Measurements from ENCODE around the gene CHGA. TPM values are rescaled to one million over a fixed set of nuclear protein-coding genes. Genes with fewer than 3 reads are reported as not detected.

CHGA gene
- total and polyA plus RNA-seq, 2 of the 13 experiments (the other 11 are each of a cell fraction or from before 2014, with no cell fraction given) = not detected

- TF ChIP-seq EP300 (IDR thresholded peaks at IDR 0.05; ENCODE audit: low read depth in 2 of 2, low read length in 2 of 2) = peak in 1 of 2 experiments; percentile 19; a peak in 1 of 4 replicates
- TF ChIP-seq EP300 (CRISPR knock-in tag; IDR thresholded peaks at IDR 0.05; ENCODE audit: borderline replicate concordance) = no peak
- no peak for TF ChIP-seq ZNF30 (CRISPR knock-in tag; IDR thresholded peaks at IDR 0.05)
- TF ChIP-seq HOXA3 (CRISPR knock-in tag; IDR thresholded peaks at IDR 0.05) = peak; percentile 69
- peak; percentile 52; the same call in 1 of the 2 replicates for TF ChIP-seq NR2F6 (IDR thresholded peaks at IDR 0.05)
- peak; percentile 78 for TF ChIP-seq NR2F6 (CRISPR knock-in tag; IDR thresholded peaks at IDR 0.05)
- peak; percentile 65; the same call in 1 of the 2 replicates for TF ChIP-seq HDAC1 (CRISPR knock-in tag; IDR thresholded peaks at IDR 0.05)
- TF ChIP-seq PHF8 (CRISPR knock-in tag; IDR thresholded peaks at IDR 0.05) = peak; percentile 28; the same call in 1 of the 2 replicates
- no peak for TF ChIP-seq ZNF562 (CRISPR knock-in tag; IDR thresholded peaks at IDR 0.05; ENCODE audit: borderline replicate concordance)
- TF ChIP-seq GPN1 (CRISPR knock-in tag; IDR thresholded peaks at IDR 0.05; ENCODE audit: borderline replicate concordance) = no peak
- no peak for TF ChIP-seq ZNF136 (CRISPR knock-in tag; IDR thresholded peaks at IDR 0.05; ENCODE audit: low read depth)
- TF ChIP-seq ZNF788 (CRISPR knock-in tag; IDR thresholded peaks at IDR 0.05; ENCODE audit: borderline replicate concordance) = no peak
- no peak for TF ChIP-seq ZNF496 (CRISPR knock-in tag; IDR thresholded peaks at IDR 0.05; ENCODE audit: insufficient replicate concordance)
- peak; percentile 71 for TF ChIP-seq TEAD3 (CRISPR knock-in tag; optimal IDR thresholded peaks at IDR 0.05; ENCODE audit: borderline replicate concordance)
- TF ChIP-seq ZNF234 (CRISPR knock-in tag; conservative IDR thresholded peaks at IDR 0.05) = no peak
- TF ChIP-seq ZBTB4 (CRISPR knock-in tag; IDR thresholded peaks at IDR 0.05; ENCODE audit: borderline replicate concordance) = 0 out of 2 replicates have a peak, but pooled peaks have one; percentile 32
- peak; percentile 39; the same call in 1 of the 2 replicates for TF ChIP-seq HIC2 (CRISPR knock-in tag; IDR thresholded peaks at IDR 0.05; ENCODE audit: low read depth)
- TF ChIP-seq MBD4 (IDR thresholded peaks at IDR 0.05; ENCODE audit: borderline replicate concordance, low read length) = no peak
- no peak for TF ChIP-seq CENPT (CRISPR knock-in tag; IDR thresholded peaks at IDR 0.05; ENCODE audit: low read depth)
- TF ChIP-seq GTF3A (CRISPR knock-in tag; conservative IDR thresholded peaks at IDR 0.05) = no peak
- TF ChIP-seq RARA (CRISPR knock-in tag; IDR thresholded peaks at IDR 0.05) = peak; percentile 92
- no peak for TF ChIP-seq ZNF703 (CRISPR knock-in tag; IDR thresholded peaks at IDR 0.05; ENCODE audit: borderline replicate concordance)
- TF ChIP-seq KLF9 (CRISPR knock-in tag; IDR thresholded peaks at IDR 0.05; ENCODE audit: low read depth) = no peak
- no peak for TF ChIP-seq CAMTA2 (CRISPR knock-in tag; IDR thresholded peaks at IDR 0.05; ENCODE audit: borderline replicate concordance)
- TF ChIP-seq POLR2AphosphoS2 (IDR thresholded peaks at IDR 0.05; ENCODE audit: low read depth, low read length) = no peak
- TF ChIP-seq IRF9 (CRISPR knock-in tag; IDR thresholded peaks at IDR 0.05; ENCODE audit: borderline replicate concordance) = no peak
Measured at GRCh38 chr14:92877757-92878431, 45.1 kb upstream of the CHGA start (continued).
